ENCODE data around the gene MYL10.
"Not testable (repeated sequence)": the region's sequence is repeated elsewhere in the genome, so short reads cannot be mapped to it uniquely, and the experiment has no call there.

MYL10 gene

GRCh38 chr7:101662447-101662998, 33.4 kb upstream of the MYL10 start:
- no peak for TF ChIP-seq CTCF (IDR thresholded peaks at IDR 0.05; ENCODE audit: low read depth, low read length)
- no peak for DNase-seq (ENCODE audit: low read depth, low spot score)
- in situ Hi-C loops (cut with HindIII; ENCODE audit: low sequenced_read_pairs), result no loop called here

GRCh38 chr7:101659706-101660105, 30.6 kb upstream of the MYL10 start:
- in situ Hi-C loops (cut with HindIII; ENCODE audit: low sequenced_read_pairs), result no loop called here
- H3K4me3 ChIP-seq (ENCODE audit: low read depth, low read length), result no peak overlapping the region
- no peak for DNase-seq (ENCODE audit: low read depth, low spot score)
- TF ChIP-seq CTCF (IDR thresholded peaks at IDR 0.05; ENCODE audit: low read depth, low read length), result no peak

More at GRCh38 chr7:101662447-101662998, 33.4 kb upstream of the MYL10 start:
- no peak overlapping the region for H3K4me3 ChIP-seq (ENCODE audit: low read depth, low read length)

GRCh38 chr7:101657171-101657570, 28.1 kb upstream of the MYL10 start:
- in situ Hi-C loops (cut with HindIII; ENCODE audit: low sequenced_read_pairs), result no loop called here
- no peak overlapping the region for H3K4me3 ChIP-seq (ENCODE audit: low read depth, low read length)
- no peak for DNase-seq (ENCODE audit: low read depth, low spot score)
- no peak for TF ChIP-seq CTCF (IDR thresholded peaks at IDR 0.05; ENCODE audit: low read depth, low read length)

GRCh38 chr7:101651112-101651511, 22.0 kb upstream of the MYL10 start:
- no peak for DNase-seq (ENCODE audit: low read depth, low spot score)
- in situ Hi-C loops (cut with HindIII; ENCODE audit: low sequenced_read_pairs), result no loop called here
- TF ChIP-seq CTCF (IDR thresholded peaks at IDR 0.05; ENCODE audit: low read depth, low read length), result no peak
- H3K4me3 ChIP-seq (ENCODE audit: low read depth, low read length), result no peak overlapping the region

GRCh38 chr7:101650579-101651081, 21.5 kb upstream of the MYL10 start:
- TF ChIP-seq CTCF (IDR thresholded peaks at IDR 0.05; ENCODE audit: low read depth, low read length), result no peak
- in situ Hi-C loops (cut with HindIII; ENCODE audit: low sequenced_read_pairs), result no loop called here
- DNase-seq (ENCODE audit: low read depth, low spot score), result no peak
- no peak overlapping the region for H3K4me3 ChIP-seq (ENCODE audit: low read depth, low read length)

GRCh38 chr7:101647876-101648275, 18.8 kb upstream of the MYL10 start:
- DNase-seq (ENCODE audit: low read depth, low spot score); H3K4me3 ChIP-seq (ENCODE audit: low read depth, low read length); in situ Hi-C loops (cut with HindIII; ENCODE audit: low sequenced_read_pairs): not testable (repeated sequence)

- in situ Hi-C loops (cut with HindIII; ENCODE audit: low sequenced_read_pairs), result no loop called here
- TF ChIP-seq CTCF (IDR thresholded peaks at IDR 0.05; ENCODE audit: low read depth, low read length), result no peak
- H3K4me3 ChIP-seq (ENCODE audit: low read depth, low read length), result no peak overlapping the region
- DNase-seq (ENCODE audit: low read depth, low spot score), result no peak
Observed at GRCh38 chr7:101645951-101646350, 16.9 kb upstream of the MYL10 start.

All from astrocyte of the spinal cord (primary cell).